ENCODE results near the gene ITGA3.
"Not testable (repeated sequence)": the region's sequence is repeated elsewhere in the genome, so short reads cannot be mapped to it uniquely, and the experiment has no call there.

The ITGA3 gene

DNA sequence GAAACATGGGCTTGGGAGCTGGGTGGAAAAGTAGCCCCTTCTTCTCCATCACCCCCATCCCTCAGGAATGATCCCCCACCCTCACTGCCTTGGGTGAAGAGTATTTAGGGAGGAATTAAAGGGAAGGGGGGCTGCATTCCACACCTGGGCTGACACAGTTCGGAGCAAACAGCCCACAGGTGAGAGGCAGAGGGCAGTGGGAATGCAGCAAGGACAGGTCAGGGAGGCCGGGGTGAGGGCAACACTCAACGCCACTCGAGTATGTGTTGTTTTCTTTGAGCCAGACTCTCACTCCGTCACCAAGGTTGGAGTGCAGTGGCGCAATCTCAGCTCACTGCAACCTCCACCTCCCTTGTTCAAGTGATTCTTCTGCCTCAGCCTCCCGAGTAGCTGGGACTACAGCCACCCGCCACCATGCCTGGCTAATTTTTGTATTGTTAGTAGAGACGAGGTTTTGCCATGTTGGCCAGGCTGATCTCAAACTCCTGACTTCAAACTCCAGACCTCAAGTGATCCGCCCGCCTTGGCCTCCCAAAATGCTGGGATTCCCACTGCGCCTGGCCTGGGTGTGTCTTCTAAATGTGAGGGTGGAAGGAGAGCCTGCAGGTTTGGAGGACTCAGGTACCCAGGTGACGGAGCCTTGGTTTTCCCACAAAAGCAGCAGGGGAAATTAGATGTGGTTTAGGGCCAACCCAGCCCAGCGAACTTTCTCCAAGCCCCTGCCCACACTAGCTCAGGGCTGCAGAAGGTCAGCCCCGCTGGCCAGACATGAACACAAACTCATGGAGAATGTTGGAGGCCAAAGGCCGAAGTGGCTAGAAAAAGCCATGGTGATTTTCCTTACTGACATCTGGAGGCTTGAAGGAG is 21.2 kb upstream of the ITGA3 start:
- no peak for DNase-seq (ENCODE audit: low read depth)
- no peak overlapping the region for H3K4me3 ChIP-seq (ENCODE audit: low read depth, low read length)
- TF ChIP-seq, protein P1, sequence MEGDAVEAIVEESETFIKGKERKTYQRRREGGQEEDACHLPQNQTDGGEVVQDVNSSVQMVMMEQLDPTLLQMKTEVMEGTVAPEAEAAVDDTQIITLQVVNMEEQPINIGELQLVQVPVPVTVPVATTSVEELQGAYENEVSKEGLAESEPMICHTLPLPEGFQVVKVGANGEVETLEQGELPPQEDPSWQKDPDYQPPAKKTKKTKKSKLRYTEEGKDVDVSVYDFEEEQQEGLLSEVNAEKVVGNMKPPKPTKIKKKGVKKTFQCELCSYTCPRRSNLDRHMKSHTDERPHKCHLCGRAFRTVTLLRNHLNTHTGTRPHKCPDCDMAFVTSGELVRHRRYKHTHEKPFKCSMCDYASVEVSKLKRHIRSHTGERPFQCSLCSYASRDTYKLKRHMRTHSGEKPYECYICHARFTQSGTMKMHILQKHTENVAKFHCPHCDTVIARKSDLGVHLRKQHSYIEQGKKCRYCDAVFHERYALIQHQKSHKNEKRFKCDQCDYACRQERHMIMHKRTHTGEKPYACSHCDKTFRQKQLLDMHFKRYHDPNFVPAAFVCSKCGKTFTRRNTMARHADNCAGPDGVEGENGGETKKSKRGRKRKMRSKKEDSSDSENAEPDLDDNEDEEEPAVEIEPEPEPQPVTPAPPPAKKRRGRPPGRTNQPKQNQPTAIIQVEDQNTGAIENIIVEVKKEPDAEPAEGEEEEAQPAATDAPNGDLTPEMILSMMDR (conservative IDR thresholded peaks at IDR 0.05; ENCODE audit: low read depth, low read length) = no peak

DNA sequence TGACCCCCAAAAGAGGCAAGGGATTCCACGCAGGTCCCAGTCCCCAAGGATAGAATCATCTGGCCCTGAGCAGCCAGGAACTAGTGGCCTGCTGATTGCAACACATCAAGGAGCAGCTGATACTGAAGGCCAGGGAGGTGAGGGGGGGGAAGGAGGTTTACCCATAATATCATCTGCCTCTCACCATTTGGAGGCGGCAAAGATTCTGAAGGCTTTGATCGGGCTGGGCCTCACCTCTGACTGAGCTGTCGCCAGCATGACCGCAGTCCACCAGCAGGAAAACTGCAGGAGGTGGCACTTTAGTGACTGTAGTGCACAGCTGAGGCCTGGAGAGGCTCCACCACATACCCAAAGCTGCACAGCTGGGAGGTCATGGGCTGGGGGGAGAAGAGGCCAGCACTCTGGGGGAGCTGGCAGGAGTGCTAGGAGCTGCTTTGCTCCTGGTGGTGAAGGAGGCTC is 20.5 kb upstream of the ITGA3 start:
- DNase-seq (ENCODE audit: low read depth) = peak; percentile 28
- TF ChIP-seq, protein P1 (conservative IDR thresholded peaks at IDR 0.05; ENCODE audit: low read depth, low read length) = no peak

DNA sequence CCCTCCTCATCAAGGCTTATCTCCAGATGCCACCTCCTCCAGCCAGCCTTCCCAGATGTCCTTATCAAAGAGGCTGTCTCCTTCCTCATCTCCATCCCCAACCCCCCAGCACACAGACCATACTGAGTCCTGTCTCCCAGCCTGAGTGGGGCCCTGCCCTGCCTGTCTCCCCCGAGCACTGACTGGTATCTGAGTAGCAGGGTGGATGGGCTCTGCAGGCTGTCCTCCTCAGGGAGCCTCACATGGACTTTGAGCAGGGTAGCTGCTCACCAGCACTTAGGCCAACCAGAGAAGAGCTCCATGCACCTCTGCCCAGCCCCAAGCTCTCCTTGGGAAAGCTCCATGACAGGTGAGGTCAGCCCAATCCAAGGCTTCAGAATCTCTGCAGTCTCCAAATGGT is 20.0 kb upstream of the ITGA3 start:
- H3K4me3 ChIP-seq (ENCODE audit: low read depth, low read length) = no peak overlapping the region
- DNase-seq (ENCODE audit: low read depth) = no peak
- TF ChIP-seq, protein P1 (conservative IDR thresholded peaks at IDR 0.05; ENCODE audit: low read depth, low read length) = no peak

More for the DNA sequence above, 20.5 kb upstream of the ITGA3 start:
- H3K4me3 ChIP-seq (ENCODE audit: low read depth, low read length) = no peak overlapping the region

- DNase-seq (ENCODE audit: low read depth) = no peak
- H3K4me3 ChIP-seq (ENCODE audit: low read depth, low read length) = no peak overlapping the region
- TF ChIP-seq, protein P1 (conservative IDR thresholded peaks at IDR 0.05; ENCODE audit: low read depth, low read length) = no peak
Observed at GRCh38 chr17:50036455-50037261, 19.3 kb upstream of the ITGA3 start.

DNA sequence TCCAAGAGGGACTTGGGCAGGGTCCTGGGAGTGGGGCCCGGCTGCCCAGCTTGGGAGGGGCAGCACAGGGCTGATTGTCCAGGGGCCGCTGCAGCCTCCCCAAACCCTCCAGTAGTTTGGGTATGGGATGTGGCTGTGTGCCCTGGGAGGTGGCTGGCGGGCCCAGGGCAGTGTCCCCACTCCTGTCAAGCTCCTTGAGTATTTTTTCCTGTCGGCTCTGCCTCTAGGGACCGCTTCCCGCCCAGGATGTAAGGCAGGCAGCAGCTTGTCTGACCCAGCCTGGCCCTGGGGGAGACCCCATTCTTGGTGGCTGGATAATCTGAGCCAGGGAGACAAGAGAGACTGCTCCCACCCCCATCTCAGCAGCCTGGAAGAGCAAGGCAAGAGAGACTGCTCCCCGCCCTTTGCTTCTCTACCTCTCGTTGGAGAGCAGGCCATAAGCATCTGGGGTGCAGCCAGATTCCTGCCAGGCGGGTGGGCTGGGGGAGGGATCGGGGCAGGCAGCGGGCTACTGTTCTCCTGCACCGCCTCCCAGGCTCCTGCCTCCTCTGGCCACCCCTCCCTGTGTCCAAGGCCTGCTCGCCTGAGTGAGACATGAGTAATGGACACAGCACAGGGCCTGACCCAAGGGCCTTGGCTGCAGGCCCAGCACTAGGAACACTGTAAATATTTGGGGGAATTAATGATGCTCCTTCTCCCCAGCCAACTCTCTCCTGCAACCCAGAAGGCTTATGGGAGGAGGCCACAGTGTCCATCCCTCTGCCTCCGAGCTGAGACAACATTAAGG is 18.4 kb upstream of the ITGA3 start:
- peak; percentile 88 for DNase-seq (ENCODE audit: low read depth)
- no peak overlapping the region for H3K4me3 ChIP-seq (ENCODE audit: low read depth, low read length)
- TF ChIP-seq, protein P1 (conservative IDR thresholded peaks at IDR 0.05; ENCODE audit: low read depth, low read length) = no peak

- no peak for DNase-seq (ENCODE audit: low read depth)
- H3K4me3 ChIP-seq (ENCODE audit: low read depth, low read length) = no peak overlapping the region
- TF ChIP-seq, protein P1 (conservative IDR thresholded peaks at IDR 0.05; ENCODE audit: low read depth, low read length) = no peak
Observed at GRCh38 chr17:50039058-50039457, 16.9 kb upstream of the ITGA3 start.

DNA sequence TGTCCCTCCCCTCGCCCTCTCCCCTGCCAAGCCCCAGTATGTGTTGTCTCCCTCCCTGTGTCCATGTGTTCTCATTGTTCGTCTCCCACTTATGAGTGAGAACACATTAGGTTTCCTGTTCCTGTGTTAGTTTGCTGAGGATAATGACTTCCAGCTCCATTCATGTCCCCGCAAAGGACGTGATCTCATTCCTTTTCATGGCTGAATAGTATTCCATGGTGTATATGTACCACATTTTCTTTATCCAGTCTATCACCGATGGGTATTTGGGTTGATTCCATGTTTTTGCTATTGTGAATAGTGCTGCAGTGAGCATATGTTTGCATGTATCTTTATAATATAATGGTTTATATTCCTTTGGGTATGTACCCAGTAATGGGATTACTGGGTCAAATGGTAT is 15.4 kb upstream of the ITGA3 start:
- H3K4me3 ChIP-seq (ENCODE audit: low read depth, low read length); DNase-seq (ENCODE audit: low read depth): not testable (repeated sequence)
